ENCODE results near the gene TCN2.
"Not testable (repeated sequence)": the region's sequence is repeated elsewhere in the genome, so short reads cannot be mapped to it uniquely, and the experiment has no call there.

Gene TCN2

DNA sequence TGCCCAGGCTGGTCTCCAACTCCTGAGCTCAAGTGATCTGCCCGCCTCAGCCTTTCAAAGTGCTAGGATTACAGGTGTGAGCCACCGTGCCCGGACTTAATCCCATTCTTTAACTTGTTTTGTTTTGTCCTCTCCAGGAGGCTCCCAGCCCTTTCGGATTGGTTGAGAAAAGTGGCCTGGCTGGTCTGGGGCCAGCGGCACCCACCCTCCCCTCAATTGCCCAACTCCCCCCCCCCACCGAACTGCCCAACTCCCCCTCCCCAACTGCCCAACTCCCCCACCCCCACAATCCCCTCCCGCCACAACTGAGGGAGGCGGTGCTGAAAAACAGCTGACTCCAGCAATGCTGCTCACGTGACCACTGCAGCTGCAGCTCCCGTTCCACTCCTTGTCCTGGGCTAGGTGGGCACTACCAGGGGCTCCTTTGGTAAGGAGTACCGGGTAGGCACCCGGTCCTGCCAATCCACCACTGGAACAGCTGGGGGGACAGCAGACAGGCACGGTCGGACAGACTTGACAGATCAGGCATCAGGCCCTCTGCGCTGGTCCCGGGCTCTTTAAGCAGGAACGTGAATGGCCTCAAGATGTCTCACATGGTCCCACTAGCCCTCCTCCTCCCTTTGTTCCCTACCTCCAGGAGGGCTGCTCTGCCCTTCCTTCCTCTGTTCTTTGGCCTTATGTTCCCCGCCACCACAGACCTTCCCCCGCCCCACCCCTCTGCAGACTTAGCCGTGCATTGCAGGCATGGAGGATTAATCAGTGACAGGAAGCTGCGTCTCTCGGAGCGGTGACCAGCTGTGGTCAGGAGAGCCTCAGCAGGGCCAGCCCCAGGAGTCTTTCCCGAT, at the start of gene TCN2:
Gene TCN2 (plus strand): TSS at position 720 of the 845 bp plus-strand sequence. CDS start 158 bp downstream, outside the sequence.
- no peak for FAIRE-seq

DNA sequence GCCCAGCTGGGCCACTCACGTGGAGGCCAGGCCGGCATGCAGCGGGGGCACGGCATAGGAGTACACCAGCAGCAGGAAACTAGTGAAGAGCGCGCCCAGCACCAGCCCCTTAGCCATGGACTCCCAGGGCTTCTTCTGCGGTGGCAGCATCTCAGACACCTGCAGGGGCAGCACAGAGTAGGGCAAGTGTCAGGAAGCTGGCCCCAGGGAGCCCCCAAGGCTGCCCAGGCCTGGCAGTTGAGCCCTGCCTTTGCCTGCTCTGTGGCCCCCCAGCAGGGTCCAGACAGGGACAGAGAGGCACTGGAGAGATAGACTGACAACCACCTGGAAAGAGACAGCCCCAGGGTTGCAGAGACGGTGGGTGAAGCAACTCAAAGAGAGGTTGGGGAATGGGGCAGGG, 49.7 kb upstream of the TCN2 start:
- no peak for FAIRE-seq

- FAIRE-seq = no peak
Observed at GRCh38 chr22:30559889-30560288, 47.1 kb upstream of the TCN2 start.

DNA sequence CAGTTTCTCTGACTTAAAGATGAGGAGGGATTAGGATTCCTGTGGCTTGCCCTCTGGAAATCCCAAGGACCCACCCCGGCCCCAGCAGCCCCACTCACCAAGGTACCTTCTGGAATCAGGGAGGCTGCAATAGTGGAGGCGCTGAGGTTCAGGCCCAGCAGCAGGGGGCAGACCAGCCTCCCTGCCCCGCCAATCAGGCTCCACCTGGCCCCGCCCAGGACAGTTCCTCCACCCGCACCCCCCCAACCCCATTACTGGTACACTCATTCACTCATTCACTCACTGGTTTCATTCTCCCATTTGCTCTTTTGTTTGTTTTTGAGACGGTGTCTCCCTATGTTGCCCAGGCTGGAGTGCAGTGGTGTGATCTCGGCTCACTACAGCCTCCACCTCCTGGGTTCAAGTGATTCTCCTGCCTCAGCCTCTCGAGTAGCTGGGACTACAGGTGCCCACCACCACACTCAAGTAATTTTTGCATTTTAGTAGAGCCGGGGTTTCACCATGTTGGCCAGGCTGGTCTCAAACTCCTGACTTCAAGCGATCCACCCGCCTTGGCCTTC, 46.3 kb upstream of the TCN2 start:
- FAIRE-seq = not testable (repeated sequence)

DNA sequence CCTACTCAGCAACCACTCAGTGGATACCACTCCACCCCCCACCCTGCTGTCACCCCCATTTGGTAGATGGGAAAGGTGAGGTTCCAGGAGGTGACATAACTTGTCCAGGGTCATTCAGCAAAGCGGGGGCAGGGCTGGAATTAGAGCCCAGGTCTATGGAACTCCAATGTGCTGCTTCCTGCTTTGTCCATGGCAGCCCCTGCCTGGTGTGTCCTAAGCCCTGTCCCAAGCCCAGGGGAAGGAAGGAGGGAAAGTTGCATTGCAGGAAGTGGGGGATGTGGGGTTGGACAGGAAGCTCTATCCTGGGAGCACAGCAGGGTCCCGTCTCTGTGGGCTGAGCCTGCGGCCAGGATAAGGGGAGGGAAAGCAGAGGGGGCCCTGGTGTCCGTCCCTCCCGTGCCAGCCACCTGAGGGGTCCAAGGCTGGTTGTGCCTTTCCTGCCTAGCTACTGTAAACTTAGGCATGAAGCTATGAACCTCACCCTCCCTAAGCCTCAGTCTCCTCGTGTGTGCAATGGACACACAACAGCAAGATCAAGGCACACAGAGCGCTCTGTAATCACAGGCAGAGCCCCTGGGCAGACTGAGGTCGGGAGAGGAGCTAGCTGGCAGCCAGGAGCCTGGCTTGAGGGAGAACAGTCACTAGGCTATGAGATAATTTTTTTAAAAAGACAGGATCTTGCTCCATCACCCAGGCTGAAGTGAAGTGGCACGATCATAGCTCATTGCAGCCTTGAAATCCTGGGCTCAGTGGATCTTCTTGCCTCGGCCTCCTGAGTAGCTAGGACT, 45.4 kb upstream of the TCN2 start:
- no peak for FAIRE-seq

GRCh38 chr22:30562366-30562765, 44.6 kb upstream of the TCN2 start:
- no peak for FAIRE-seq

DNA sequence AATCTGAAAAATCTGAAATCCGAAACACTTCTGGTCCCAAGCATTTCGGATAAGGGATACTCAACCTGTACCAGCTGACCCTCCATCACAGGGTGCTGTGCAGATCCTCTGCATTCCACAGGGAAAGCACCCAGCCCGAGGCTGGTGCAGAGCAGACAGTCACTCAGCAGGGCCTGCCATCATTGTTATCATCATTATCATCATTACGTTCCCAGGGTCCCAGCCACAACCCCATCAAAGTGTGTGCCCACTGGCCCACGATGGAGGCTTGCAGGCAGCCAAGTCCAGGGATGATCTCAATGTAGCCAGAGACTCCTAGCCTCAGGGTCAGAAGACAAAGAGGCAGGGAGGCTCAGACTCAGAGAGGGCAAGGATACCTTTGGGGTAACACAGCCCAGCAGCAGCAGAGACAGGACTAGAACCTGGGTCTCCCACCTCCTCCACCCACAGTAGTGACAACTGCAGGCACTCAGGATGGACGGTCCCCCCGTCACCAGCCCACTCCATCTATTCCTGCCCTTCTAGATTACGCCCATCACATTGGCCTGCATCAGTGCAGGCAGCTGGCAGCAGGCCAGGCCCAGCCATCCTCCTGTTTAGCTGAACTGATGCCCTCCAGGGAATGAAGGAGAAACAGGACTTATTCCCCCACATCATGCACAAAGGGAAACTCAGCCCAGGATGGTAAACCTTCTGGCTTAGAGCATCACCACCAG, 42.8 kb upstream of the TCN2 start:
- FAIRE-seq = no peak

GRCh38 chr22:30564761-30565119, 42.2 kb upstream of the TCN2 start:
- FAIRE-seq = no peak

DNA sequence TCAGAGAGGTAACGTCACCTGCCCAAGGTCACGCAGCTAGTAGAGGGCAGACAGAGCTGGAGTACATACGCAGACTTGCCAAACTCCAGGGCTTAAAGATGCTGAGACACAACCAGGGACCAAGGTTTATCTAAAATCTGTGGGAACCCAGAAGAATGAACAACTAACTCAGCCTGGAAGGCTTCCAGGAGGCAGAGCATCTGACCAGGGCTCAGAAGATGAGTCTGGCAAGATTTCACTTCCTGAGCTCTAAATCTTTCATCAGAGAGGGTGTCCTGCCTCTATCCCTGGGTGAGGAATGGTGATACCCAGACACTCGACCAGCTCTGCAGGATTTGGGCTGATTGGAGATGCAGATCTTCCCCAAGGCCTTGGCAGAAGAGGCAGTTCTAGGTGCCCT, 41.6 kb upstream of the TCN2 start:
- FAIRE-seq = no peak

GRCh38 chr22:30566125-30566524, 40.8 kb upstream of the TCN2 start:
- FAIRE-seq = no peak

GRCh38 chr22:30567277-30567676, 39.7 kb upstream of the TCN2 start:
- FAIRE-seq = not testable (repeated sequence)

DNA sequence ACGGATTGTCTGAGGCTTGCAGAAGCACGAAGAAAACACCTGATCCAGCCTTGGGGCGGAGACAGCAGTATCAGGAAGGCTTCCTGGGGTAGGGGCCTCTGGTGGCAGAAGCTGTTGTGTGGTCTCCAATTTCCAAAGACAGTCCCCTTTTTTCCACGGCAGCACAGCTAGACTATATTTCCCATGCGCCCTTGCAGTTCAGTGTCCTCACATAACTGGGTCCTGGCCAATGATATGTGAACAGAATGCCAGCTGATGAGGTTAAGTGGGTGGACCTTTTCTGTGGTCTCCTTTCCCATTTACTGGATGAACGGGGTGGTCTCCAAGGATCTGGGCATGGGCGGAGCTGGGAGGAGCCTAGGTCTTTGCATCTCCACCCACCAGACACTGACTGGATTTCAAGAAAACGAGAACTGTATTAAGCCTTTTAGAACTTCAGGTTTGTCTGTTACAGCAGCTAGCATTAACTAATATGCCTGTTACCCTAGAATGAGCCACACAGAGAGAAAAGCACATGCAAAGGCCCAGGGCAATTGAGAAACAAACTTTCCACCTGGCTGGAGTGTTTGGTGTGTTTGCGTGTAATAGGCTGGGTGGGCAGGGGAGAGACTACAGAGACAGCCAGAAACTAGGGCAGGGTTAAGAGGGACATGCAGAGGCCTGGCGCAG, 38.7 kb upstream of the TCN2 start:
- FAIRE-seq = no peak

DNA sequence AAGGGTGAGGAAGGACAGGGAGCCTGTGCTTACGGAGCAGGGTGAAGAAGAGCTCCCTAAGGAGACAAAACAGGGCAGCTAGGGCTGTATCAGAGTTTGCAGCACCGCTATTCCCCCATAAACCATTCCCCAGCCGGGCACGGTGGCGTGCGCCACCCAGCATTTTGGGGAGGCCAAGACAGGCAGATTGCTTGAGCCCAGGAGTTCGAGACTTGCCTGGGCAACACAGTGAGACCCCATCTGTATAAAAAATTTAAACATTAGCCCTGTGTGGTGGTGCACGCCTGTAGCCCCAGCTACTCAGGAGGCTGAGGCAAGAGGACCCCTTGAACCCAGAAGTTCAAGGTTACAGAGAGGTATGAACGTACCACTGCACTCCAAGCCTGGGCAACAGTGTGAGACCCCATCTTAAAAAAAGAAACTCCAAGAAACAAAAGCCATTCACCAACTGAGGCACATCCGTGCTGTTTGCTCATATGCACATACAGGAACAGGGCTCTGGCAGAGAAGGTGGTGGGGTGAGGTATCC, 37.2 kb upstream of the TCN2 start:
- no peak for FAIRE-seq

- no peak for FAIRE-seq
Observed at GRCh38 chr22:30572210-30572609, 34.8 kb upstream of the TCN2 start.

DNA sequence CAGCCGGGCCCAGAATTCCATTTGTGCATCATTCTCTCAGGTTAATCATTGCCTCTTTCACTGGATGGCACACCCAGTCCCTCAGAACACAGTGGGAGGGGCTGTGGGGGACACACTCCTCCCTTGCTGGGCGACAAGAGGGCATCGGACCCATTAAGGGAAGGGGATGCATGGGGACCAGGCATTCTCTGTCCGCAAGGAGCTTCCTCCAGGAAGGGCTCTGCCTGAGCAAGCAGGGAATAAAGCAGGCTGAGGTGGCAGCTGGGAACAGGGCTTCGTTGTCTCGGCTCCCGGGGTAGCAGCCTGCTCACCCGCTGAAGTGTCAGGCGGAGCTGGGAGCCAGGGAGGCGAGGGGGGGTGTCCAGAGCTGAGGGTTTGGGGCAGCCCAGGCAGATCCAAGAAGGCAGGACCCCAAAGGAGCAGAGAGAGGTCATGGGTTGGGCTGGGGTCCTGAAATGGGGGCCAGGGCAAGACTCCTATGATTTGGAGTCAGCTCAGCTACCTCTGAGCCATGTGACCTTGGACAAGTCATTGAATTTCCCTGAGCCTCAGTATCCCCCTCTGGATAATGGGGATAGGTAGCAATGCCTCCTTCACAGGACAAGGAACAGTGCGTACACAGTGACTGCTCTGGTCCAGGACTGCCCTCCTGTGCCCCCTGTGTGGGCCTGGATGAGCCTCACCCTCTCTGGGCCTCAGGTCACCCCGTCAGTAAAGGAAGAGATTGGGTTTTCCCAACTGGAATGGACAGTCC, 34.0 kb upstream of the TCN2 start:
- no peak for FAIRE-seq

- no peak for FAIRE-seq
Observed at GRCh38 chr22:30573594-30574094, 33.3 kb upstream of the TCN2 start.

DNA sequence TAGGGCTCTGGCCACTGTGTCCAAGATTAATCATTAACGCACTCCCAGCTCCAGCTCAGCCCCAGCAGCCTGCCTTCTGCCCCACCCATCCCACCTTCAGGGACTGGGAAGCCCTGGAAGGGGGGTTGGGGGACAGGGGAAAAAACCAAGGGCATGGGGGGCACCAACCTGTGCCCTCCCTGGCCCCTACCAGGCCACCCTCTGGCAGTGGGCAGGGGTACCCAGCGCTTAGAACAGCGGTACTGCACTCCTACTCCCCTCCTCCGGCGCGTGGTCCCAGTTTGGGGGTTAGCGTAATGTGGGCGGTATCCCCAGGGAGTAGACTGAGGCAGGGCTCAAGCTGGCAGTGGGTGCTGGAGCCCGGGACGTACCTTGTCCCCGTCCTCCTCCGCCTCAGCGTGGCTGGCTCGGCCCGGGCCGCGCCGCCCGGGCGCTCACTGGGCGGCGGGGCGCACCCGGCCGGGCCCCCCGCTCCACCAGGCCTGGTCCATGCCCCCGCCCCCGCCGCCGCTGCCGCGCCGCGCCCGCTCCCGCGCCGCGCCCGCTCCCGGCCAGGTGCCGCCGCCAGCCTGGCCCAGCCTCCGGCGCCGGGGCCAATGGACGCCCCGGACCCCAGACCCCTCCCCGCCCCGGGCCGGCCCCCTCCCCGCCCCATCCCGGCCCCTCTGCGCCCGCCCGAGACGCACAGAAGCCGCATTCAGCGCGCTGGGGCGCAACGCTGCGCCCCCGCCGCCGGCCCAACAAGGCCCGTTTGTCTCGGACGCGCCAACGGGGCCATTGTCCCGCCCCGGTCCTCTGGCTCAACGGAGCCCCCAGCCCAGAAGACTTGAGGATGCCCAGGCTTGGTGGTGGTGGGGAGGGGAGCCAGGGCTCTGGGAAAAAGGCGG, 32.6 kb upstream of the TCN2 start, which contains the start of gene GAL3ST1:
Gene GAL3ST1 (minus strand): TSS at position 571 of the 887 bp plus-strand sequence. CDS start 17,273 bp downstream, outside the sequence.
- FAIRE-seq = no peak

DNA sequence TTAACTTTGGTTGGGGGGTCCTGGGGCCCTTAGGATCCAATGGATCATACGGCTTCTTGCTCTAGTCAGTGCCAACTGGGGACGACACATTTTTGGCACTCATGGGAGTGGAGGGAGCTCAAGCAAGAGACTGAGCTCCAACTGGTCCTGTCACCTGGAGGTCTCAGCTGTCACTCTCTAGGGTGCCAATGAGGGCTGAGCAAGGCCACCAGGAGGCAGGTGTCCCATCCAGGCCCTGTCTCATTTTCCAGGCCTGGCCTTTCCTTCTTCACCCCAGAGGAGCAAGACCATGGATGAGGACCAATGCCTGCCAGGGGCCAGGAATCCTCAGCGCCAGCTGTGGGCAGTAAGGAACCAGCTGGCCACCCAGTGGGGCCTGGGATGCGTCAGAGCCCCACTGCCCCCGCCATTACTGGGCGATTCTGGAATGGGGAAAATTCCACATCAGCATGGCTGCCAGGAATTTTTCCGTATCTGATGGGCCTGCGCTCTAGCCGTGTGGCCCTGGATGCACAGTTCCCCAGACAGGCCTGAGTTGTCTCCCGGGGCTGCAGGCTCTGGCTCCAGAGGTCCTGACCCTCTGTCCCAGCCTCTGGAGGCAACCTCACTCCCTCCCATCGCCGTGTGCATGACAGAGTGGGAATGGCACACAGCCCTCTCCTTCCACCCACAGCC, 31.8 kb upstream of the TCN2 start:
- FAIRE-seq = no peak

DNA sequence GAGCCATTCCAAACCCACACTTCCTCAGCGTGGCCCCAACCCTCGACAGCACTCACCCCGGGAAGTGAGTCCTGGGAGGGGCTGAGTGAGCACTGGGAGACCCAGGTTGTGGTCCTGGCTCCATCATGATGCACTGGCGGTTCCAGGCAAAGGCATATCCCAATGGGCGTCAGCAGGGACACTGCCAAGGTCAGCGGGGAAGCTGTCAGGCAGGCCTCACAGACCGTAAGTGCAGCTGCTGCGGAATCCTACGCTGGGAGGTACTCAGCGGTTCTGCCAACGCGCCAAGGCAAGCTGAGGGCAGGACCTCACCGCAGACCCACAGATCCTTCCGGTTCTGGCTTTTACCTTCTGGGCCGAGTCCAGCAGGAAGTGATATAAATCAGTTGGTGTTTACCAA, 31.1 kb upstream of the TCN2 start:
- FAIRE-seq = no peak

- FAIRE-seq = no peak
Observed at GRCh38 chr22:30578481-30578880, 28.5 kb upstream of the TCN2 start.

All from G401.6 (cell line).